ENCODE data around the gene PTPRD.

Gene PTPRD

DNA sequence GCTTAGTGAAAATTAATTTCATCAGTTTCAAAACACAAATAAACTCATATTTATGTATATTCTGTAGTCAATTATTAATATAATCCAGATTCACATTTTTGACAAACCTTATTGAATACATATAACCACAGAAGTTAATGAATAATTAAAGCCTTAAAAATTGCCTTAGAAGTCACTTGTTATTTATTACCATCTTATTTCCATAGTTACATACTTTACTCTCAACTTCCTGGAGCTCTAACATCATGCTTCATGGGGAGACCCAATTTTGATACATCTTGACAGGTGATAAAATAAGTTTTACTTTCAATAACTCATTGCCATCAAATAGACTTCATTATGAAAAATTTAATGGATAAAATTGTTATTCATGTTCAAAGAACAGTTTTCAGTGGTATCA lies 1038.7 kb downstream of the PTPRD start:
- DNase-seq, result no peak

DNA sequence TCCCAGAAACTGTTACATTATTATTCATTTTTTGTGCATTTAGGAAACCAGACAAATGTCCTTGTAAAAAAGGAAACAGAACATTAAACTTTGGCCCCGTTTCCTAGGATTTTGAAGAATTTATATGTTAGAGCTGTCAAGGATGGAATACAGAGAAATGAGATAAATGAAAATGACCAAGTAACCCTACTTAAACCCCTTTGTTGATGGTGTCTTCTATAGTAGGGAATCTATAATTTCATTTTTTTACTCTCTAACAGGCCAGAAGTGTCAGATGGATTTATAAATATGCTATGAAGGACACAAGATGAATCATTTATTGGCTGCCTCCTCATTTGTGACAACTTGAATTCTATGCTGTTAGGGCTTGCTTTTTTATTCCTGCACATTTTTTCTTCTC lies 1047.1 kb downstream of the PTPRD start:
- DNase-seq, result no peak

DNA sequence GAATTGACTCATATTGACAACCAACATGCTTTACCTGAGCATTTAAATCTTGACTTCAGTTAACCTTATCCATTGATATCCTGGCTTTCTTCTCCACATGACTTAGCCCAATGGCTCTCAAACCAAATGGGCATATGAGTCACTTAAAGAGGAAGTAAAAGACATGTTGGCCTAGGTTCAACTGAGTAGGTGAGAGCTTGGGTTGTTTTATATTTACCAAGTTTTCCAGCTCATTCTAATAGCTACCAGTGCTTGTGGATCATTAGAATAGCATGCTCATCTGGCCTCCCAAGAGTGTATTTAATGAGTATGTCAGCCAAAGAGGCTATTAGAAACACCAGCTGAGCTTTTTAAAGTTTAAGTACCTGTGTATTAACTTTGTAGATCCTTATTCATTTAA lies 1049.0 kb downstream of the PTPRD start:
- DNase-seq, result no peak

DNA sequence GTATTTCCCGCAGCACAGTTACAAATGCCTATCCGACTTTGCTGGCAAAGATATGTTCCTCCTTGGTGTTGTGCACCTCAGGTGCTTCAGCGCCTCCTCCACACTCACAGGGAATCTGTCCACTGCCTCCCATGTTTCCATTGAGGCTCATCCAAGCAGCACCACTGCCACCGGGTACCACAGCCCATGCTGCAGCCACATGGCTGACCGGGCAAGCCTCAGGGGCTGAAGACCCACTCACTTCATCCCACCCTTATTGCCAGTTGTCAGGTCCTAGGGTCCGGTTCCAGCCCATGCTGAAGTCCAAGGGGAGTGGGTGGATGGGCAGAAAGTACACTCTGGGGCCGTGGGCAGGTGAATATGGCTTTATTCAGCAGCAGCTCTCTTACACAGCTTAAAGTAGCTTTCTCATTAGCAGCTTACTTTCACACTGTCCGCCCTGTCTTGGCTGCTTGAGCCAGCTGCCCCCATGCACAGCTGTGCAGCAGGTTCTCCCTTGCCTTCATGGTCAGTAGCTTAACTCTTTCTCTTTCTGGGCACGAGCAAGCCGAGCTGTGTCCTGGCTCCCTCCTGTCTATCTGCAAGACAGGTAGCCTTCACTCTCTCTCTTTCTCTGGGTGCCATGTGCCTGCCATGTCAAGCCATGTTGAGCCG lies 1052.3 kb downstream of the PTPRD start:
- DNase-seq, result no peak

DNA sequence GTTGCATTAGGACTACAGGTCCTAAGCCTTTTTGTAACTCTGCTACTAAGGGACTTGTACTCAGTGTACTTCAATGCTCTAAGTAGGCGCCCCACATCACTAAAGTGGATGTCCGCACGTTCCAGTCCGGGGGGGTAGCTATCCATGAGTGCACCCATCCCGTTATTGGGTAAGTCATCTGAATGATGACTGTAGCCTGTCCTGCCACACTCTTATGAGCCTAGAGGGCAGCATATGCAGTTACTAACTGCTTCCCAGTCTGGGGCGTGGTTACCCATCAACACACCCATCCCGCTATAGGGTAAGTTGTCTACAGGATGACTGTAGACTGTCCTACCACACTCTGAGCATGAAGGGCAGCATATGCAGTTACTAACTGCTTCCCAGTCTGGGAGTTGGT lies 1053.9 kb downstream of the PTPRD start:
- no peak for DNase-seq

DNA sequence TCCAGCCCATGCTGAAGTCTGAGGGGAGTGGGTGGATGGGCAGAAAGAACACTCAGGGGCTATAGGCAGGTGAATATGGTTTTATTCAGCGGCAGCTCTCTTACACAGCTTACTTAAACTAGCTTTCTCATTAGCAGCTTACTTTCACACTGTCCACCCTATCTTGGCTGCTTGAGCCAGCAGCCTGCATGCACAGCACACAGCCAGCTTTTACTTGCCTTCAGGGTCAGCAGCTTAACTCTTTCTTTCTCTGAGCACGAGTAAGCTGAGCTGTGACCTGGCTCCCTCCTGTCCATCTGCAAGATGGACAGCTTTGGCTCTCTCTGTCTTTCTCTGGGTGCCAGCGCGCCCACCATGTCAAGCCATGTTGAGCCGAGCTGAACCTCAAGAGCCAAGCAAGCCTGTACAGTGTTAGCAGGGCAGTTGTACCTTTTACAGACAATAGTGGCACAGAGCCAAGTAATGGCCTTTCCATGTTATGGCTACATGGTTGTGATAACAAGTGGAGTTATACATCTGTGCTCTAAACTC lies 1054.9 kb downstream of the PTPRD start:
- no peak for DNase-seq

DNA sequence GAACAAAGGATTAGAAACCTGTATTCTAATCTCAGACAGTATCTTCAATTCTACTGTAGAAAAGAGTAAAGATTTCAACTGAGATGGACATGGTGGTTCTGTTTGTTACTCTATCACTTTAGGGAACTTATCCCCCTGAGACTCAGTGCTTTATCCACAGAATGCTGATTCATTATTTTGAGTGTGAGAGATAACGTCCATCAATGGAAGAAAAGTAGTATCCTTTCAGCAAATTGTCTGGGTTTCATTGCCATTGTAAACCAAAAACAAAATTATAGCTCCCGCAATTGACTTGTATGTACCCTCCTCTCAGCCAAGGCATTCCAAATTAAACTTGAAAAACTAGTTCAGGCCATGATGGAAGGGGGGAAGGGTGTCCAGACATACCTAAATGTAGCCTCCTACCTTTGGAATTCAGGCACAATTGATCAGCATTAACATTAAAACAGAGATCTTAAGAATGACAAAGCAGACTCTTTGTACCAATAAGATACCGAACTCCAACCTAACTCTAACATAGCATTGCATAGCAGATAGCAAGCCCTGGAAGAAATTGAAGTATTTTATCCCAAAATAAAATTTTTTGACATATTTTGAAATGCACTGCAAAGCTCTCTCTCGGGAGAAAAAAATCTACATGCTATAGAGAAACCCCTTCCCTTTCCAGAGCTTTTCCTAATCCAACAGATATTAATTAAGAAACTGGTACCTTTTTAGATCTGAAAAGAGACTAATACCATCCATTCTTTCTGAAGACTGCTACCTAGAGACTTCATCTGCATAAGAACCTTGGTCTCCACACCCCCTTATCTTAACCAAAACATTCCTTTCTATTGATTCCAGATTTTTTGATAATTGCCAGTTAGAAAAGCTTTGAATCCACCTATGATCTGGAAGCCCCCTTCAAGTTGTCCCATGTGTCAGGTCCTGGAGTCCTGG lies 1055.7 kb downstream of the PTPRD start:
- DNase-seq, result no peak

DNA sequence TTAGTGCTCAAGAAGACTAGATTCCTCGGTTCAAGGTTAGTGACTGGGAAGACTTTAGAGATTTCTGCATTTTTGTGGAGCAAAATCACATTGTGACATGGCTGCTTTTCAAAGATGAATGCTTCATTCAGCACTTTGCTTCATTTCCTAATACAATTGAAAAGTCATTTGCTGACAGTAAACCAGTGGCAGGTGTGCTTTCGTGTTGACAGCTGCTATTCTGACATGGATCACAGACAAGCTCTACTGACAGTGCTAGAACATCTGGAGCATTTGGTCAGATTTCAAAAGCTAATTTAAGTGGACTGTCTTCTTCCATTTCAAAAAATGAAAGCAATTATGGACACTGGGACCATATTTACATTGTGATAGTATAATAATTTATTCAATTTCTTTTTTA lies 1060.1 kb downstream of the PTPRD start:
- DNase-seq, result no peak

DNA sequence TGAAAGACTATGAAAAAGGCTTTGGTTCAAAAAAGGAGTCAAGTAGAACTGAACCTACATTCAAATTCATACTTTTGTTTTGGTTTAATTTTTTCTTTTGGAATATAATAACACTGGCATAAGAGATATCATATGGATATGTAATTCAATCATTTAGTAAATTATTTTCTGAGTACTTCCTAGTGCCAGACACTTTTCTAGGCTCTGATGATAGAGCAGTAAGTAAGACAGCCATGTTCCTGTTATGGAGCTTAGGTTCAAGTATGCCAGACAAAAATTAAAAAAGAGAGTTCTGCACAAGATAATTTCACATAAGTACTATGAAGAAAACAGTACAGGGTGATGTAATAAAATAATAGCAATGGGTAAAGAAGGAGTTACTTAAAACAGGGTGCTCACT lies 1074.0 kb downstream of the PTPRD start:
- DNase-seq, result no peak

DNA sequence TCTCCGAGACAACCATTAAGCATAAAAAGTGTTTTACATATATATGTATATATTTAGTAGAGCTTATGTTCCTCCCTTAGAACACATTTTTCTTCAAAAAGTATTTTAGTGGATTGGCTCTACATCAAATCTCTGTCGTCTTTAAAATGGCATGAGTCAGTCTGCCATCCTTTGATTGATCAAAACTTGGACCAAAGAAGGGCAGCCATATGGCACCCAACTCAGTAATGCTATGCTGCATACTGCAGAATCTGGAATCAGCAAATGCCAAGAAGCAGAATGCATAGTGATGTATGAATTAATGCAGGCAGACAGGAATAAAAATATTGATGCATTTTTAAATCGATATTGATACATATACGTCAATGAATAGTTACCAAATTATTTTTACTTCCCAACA lies 1074.4 kb downstream of the PTPRD start:
- DNase-seq, result no peak

DNA sequence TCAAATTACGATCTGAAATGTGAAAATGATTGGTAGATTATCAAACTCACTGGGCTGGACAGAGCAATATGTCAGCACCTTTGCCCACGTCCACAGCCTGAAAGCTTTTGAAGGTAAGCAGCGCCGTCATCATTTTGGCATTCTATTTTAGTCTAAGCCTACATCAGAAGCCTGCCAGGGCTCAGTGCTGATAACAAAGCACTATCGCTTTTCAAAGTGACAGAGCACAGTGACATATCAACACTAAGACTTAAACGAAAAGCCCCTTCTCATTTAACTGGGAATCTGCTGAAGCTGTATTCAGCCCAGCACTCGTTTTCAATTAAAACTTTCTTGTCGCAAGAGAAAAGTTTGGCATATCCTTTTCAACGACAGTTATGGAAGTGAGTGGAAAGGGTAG lies 1076.3 kb downstream of the PTPRD start:
- DNase-seq, result no peak

DNA sequence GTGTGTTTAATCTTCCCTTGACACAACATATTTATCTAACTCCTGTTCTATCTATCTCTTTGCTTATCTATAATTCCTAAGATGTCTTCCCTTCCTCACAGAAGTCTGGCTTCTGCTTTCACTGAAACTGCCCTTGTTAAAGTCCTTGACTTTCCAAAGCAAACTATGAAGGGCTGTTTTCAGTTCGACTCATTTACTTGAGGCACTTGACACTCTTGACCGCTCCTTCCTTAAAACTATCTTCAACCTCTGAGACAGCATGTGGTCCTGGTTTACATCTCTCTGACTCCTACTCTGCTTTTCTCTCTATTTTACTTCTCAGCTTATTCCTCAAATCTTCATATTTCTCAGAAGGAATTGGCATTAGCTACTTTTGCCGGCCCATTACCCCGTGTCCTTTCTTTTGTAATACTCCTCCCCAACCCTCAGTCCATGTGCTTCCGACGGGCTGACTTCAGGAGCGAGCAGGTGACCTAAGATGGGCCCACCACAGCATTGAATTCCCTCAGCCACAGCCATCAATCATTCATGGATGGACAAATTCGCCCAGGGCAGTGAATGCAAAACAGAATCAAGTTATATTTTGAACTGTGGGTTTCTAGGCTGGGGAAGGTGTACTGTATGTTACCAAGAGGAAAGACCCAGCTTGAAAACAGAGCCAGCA lies 1089.2 kb downstream of the PTPRD start:
- DNase-seq, result no peak

DNA sequence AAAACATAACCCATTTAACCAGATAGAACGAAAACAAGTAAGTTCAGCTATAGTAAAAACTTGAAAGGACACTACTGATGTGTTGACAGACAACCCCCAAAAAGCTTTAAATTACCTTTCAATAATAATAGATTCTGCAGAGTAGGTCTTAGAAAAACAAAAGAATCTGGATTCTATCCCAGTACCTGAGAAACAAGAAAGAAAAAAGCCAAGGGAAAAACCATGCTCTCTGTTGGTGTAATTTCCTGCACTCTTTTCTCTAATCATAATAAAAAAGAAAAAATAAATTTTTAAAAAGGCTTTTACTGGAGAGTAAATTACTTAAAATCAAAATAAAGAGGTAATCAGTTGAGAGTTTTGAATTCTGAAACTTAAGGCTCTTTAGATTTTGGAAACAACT lies 1090.4 kb downstream of the PTPRD start:
- DNase-seq, result no peak

DNA sequence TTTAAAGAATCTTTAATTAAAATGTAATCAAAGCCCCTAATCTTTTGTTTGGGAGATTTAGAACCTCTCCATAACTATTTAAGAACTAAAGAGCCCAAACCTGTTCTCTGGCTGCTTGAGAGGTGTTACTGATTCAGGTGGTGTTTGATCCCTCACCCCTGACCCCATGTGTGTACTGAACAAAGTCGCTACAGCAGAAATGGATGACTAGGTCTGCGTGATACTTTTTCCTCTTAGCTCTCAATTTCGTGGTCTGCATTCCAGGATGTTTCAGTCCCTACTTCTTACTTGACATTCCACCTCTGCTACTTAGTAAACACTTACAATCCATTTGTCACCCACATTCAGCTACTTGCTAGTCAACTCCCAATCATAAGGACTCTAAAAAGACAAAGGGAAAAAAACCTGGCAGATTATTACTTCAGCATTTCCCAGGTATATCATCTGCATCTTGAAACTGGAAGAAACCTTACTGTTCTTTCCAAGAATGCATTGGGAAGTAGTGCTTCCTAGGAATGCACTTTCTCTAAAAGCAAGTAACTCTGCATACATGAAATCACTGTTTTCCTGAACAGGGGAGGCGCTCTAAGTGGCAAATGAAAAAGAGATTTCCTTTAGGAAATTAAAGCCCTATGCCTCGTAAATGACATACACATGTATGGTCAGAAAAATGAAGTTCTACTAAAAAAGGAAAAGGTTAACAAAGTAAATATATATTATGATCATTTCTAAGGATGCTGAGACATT lies 1091.6 kb downstream of the PTPRD start:
- no peak for DNase-seq

DNA sequence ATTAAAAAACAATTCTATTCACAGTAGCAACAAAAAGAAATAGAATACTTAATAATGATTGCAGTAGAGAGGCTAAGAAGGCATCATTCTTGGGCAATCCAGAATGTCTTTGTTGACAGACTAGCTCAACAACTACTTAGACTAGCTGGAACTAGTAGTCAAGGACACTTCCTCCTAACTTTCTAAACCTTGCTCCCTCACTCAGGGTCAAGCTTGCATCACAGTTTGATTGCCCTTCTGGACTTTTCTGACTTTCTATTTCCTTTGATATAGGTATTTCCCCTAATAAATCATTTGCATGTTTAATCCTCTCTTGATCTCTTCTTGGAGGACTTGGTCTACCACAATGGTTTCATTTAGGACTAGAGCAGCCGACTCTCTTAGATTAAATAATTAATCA lies 1107.9 kb downstream of the PTPRD start:
- no peak for DNase-seq

DNA sequence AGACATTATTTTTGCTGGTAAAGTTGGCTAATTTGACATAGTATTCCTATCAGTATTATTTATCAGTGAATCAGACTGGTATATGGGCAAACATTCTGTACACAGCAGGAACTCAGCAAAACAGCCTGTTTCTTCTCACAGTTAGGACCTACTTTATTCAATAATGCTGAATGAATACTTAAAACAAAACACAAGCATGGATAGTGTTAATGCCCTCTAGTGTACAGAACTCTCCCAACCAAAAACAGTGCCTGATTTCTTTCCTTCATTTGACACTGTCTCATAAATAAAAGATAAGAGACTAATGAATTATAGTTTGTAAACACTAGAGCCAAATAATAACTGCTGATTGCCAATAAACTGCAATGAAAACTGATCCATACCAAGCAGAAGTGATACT lies 1113.3 kb downstream of the PTPRD start:
- no peak for DNase-seq

DNA sequence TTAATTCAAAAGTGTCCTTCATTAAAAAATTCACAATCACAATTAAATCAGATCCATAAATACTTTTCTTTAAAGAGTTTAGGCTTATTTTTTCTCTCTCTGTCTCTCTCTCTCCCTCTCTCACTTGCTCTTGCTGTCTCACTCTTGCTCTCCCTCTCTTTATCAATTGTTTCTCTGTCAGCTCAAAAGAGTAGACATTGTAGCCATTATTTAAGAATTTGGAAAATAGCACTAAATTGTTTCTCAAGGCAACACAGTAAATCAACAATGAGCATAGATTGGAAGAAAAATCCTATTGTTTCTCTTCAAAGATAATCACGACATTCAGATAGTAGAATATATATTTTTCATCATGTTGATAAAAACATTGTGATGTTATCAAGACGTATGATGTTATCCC lies 1114.0 kb downstream of the PTPRD start:
- DNase-seq, result no peak

DNA sequence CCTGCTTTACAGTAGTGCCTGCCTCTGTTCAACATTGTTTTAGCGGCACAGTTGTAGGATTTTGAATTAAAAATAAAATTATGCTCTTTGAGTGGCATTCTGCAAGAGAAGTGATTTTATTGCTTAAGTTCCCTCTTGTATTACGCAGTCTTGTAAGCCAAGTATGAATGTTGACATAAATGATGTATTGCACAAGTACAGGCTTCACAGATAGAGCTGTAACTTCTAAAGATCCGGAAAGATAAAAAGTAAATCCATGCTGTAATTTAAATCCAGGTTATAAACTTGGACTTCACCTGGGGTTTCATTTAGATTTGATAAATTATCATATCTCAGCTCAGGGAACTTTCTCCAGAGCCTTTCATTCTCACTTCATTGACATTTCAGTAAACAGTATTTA lies 1114.7 kb downstream of the PTPRD start:
- peak in 1 of 2 donors; percentile 24 for DNase-seq

DNA sequence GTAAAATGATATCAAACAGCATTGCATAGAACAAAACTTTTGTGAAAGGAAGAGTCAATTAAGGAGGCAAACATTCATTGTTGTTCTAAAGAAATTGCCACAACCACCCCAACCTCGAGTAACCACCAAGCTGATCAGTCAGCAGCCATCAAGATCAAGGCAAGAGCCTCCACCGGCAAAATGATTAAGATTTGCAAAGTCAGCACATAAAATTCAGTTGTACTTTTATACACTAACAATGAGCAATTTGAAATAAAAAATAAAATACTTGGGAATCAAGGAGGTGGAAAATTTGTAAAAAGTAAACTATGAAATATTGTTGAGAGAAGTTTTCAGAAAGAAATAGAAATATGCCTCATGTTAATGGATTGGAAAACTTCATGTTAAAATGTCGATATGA lies 1118.5 kb downstream of the PTPRD start:
- no peak for DNase-seq

DNA sequence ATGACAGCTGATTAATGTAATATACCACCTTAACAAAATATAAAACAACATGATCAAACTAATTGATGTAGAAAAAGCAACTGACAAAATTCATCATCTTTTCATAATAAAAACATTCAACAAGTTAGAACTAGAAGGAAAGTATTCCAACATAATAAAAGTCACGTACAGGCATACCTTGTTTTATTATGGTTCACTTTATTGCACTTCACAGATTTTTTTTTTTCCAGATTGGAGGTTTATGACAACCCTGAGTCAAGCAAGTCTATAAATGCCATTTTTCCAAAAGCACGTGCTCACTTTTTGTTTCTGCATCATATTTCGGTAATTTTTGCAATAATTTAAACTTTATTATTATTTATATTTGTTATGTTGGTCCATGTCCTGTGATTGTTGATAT lies 1120.3 kb downstream of the PTPRD start:
- no peak for DNase-seq

DNA sequence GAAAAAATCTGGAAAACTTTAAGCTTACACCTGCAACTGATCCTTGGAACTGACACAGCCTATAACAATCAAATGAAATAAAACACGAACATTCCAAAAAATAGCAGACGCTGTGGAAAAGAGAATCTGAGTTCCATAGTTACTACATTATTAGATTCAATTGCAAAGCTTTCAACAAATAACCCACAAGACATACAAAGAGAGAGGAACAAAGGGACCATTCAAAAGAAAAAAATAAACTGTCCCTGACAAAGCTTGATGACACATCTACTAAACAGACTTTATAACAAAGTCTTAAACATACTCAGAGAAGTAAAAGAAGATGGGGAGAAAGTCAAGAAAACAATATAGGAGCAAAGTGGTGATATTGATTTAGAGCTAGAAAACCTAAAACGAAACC lies 1123.6 kb downstream of the PTPRD start:
- no peak for DNase-seq

DNA sequence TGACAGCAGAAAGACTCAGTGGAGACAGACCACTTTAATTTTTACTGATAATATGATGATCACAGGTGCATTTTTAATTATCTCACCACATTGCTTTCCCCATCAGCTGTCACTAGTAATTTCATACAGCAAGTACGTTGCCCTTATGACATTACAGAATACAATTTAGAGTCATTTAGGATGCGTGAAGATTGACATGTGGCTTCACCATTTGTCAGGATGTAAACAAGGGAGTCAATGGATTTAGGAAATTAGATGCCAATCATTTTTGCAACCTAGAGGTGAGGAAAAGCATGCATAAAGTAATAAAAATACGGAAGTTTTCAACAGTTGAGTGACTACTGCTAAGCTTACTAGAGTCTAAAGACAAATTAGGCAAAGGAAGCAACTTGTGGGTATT lies 1129.6 kb downstream of the PTPRD start:
- DNase-seq, result no peak

DNA sequence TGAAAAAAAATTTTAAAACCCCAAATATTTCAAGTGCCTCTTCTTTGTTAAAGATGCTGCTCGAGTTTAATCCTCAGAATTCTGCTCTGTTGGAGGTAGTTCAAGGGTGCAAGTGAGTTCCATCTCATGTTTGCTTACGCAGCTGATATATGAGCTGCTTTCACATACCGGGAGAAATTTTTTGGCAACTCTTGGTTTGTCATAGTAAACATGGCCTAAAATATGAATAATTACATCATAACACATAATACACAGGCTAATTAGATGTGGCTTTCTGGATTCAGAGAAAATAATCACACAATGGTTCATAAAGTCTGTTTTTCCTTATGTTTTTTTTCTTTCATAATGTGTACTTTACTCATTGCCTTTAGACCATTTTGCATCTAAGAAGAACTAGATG lies 1134.1 kb downstream of the PTPRD start:
- DNase-seq, result no peak
